ENCODE measurements around the gene TRMU. TPM values are rescaled to one million over a fixed set of nuclear protein-coding genes. Genes with fewer than 3 reads are reported as not detected.

The TRMU gene
- total RNA-seq, 1 experiment from 2014 or later = 73.9 TPM

DNA sequence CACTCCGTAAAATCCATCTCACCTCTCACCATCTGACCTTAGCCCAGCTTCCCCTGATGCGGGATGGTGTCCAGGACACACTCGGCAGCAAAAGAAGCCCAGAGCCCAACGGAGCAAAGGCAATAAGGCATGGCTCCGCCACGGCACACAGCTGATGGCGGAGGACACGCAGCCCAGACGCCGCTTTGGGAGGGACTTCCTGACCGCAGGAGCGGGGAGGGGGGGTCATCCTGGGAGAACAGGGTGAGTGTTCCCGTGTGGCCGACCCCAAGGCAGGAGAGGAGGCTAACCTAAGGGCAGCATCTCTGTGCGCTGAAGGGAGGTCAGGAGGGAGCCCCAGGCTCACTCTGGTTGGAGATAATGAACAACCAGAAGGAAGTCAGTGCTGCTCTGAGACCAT, 71.3 kb downstream of the TRMU start:
- Histone ChIP-seq H3K9me3 (no peaks in the 10 kb centered on the region), H3K27me3 (replicated peaks; ENCODE audit: control insufficient read depth, insufficient read depth, low read length) (no peaks in the 10 kb centered on the region), H3K4me3 (ENCODE audit: low read depth, low read length) (no peak overlapping the region), H3K4me1 (no peaks in the 10 kb centered on the region), H3K36me3 (ENCODE audit: control insufficient read depth, insufficient read depth, low read length) (no peaks in the 10 kb centered on the region)
- TF ChIP-seq, protein P1, sequence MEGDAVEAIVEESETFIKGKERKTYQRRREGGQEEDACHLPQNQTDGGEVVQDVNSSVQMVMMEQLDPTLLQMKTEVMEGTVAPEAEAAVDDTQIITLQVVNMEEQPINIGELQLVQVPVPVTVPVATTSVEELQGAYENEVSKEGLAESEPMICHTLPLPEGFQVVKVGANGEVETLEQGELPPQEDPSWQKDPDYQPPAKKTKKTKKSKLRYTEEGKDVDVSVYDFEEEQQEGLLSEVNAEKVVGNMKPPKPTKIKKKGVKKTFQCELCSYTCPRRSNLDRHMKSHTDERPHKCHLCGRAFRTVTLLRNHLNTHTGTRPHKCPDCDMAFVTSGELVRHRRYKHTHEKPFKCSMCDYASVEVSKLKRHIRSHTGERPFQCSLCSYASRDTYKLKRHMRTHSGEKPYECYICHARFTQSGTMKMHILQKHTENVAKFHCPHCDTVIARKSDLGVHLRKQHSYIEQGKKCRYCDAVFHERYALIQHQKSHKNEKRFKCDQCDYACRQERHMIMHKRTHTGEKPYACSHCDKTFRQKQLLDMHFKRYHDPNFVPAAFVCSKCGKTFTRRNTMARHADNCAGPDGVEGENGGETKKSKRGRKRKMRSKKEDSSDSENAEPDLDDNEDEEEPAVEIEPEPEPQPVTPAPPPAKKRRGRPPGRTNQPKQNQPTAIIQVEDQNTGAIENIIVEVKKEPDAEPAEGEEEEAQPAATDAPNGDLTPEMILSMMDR (IDR thresholded peaks at IDR 0.05; ENCODE audit: insufficient read depth in 1 of 2, low read depth in 1 of 2, low read length in 1 of 2, severe bottlenecking in 1 of 2, unreplicated experiment in 1 of 2) = no peak
- no peaks in the 10 kb centered on the region for H3K4me1 Mint-ChIP-seq (ENCODE audit: low read depth, unreplicated experiment)
- intact Hi-C loops (cut with micrococcal nuclease; ENCODE audit: unreplicated experiment) = no loop called here
- H3K9me3 Mint-ChIP-seq (ENCODE audit: unreplicated experiment) = no peaks in the 10 kb centered on the region
- H3K27ac Mint-ChIP-seq (ENCODE audit: unreplicated experiment) = no peak overlapping the region
- no peak for DNase-seq
- ChIA-PET POLR2A (no interaction called here), CTCF (no interaction called here)
- H3K36me3 Mint-ChIP-seq (ENCODE audit: insufficient read depth, unreplicated experiment) = peaks cover 9% of the 10 kb centered on the region
- BruUV-seq (replicated peaks) = no TSS peak
- H3K4me3 Mint-ChIP-seq (ENCODE audit: unreplicated experiment) = no peak overlapping the region
- no peaks in the 10 kb centered on the region for H3K27me3 Mint-ChIP-seq (ENCODE audit: insufficient read depth, unreplicated experiment)

Other genes with a start within 250 kb of the TRMU start
- 13.4 and 15.9 TPM in 2 replicates for gene PPARA, start 185.2 kb upstream of the TRMU start, total RNA-seq (2022)
- 7.2 and 8.8 TPM in 2 replicates for gene CDPF1, start 85.4 kb upstream of the TRMU start, total RNA-seq (2022)
- gene PKDREJ, start 72.4 kb upstream of the TRMU start, total RNA-seq (2022) = 0.05 TPM in 1 of 2 replicates, not detected in the other
- 44.5 and 48.9 TPM in 2 replicates for gene TTC38, start 67.7 kb upstream of the TRMU start, total RNA-seq (2022)
- gene GTSE1, start 38.8 kb upstream of the TRMU start, total RNA-seq (2022) = 54.4 and 55.1 TPM in 2 replicates
- 29.5 and 33.2 TPM in 2 replicates for gene CELSR1, start 201.9 kb downstream of the TRMU start, total RNA-seq (2022)

All from Caco-2 (cell line).